ENCODE data around the gene GAS6.

Gene GAS6

DNA sequence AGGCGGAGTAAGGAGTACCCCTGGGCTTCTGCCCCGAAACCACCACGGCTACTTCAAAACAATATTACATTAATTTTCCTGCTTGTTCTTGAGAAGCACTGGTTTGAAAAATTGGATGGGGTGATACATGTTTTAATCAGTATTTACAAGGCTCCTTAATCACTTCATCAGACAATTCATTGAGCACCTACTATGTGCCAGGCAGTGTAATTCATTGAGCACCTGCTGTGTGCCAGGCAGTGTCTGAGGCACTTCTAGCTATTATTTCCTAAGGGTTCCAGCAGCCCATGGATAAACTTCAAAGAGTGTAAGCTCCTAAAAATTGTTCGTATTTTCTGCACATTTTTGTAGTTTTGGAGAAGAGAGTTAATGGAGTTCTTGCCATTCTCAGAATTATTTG, 1.6 kb upstream of the GAS6 start:
- no peaks in the 10 kb centered on the region for H3K36me3 ChIP-seq (ENCODE audit: control insufficient read depth in 2 of 2, insufficient read depth in 2 of 2, low read length in 2 of 2)
- no peak overlapping the region for H3K27ac ChIP-seq (ENCODE audit: low read length)
- no peaks in the 10 kb centered on the region for H3K27me3 ChIP-seq (ENCODE audit: control insufficient read depth in 1 of 2, insufficient read depth in 2 of 2, low read length in 2 of 2)
- H3K9me3 ChIP-seq (ENCODE audit: control insufficient read depth in 2 of 2, low read length in 2 of 2) = no peaks in the 10 kb centered on the region
- H3K4me1 ChIP-seq (ENCODE audit: control insufficient read depth, insufficient read depth, low read length) = peaks cover 30% of the 10 kb centered on the region
- no peak overlapping the region for H3K4me3 ChIP-seq (ENCODE audit: low read length in 2 of 2)
- no peak overlapping the region for H3K9ac ChIP-seq (ENCODE audit: low read length in 2 of 2)

DNA sequence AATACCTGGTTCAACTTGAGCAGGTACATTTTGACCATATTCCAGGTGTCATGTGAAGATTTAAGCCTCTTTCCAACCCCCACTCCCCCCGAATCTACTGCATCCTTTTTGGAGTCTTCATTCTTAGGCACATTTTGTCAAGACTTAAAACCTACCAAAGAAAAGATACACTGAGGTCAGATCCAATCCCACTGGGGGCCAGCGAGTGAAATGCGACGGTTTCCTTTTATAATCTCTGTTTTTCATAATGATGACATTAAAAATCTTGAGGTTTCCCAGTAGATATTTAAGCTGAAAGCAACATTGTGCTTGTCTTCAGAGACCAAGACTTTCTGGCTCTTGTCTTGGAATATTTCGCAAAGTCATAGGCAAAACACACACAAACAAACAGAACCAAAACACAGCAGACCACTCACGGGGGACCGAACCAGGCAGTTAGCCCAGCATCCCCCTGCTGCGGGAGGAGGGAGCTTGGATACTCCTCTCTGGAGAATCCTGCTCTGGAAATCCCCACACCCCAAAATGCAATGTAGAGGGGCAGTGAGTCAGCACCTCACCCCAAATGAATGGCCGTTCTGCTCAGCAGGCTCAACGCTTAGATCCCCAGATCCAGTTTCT, 506 bp upstream of the GAS6 start:
- H3K4me1 ChIP-seq (ENCODE audit: control insufficient read depth, insufficient read depth, low read length) = peaks cover 34% of the 10 kb centered on the region
- peak overlapping the region; percentile 29 to 80 for H3K9ac ChIP-seq (ENCODE audit: low read length in 2 of 2)
- H3K36me3 ChIP-seq (ENCODE audit: control insufficient read depth in 2 of 2, insufficient read depth in 2 of 2, low read length in 2 of 2) = peaks cover 0 to 3% of the 10 kb centered on the region in 2 donors
- H3K27ac ChIP-seq (ENCODE audit: low read length) = peak overlapping the region; percentile 41
- no peaks in the 10 kb centered on the region for H3K27me3 ChIP-seq (ENCODE audit: control insufficient read depth in 1 of 2, insufficient read depth in 2 of 2, low read length in 2 of 2)
- no peaks in the 10 kb centered on the region for H3K9me3 ChIP-seq (ENCODE audit: control insufficient read depth in 2 of 2, low read length in 2 of 2)
- H3K4me3 ChIP-seq (ENCODE audit: low read length in 2 of 2) = peak overlapping the region; percentile 55 to 80

DNA sequence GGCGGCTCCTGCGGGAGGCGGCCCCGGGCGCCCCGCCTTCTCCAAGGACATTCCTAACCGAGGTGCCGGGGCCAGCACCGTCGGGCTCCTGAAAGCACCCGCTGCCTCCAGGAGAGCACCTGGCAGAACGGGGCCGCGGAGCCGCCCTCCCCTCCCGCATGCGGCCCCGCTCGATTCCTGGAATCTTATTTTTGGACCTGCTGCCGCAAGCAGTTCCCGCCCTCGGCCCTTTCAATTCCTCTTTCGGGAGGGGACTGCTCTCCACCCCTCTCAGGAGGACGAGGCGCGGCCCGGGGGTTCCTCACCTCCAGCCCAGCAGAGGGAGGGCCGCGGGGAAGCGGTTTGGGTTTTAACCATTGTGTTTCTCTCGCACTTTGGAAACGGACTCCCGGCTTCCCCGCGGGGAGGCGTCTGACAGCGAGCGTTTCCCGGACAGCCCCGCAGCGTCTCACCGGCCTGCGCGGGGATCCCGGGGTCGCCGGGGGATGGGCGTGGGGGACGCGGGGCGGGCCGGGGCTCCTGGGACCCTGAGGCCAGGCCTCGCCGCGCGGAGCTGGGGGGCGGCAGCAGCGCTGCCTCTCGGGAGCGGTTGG, 849 bp downstream of the GAS6 start:
- Histone ChIP-seq H3K27ac (ENCODE audit: low read length) (peak overlapping the region; percentile 58), H3K9ac (ENCODE audit: low read length in 2 of 2) (peak overlapping the region; percentile 29 to 69), H3K36me3 (ENCODE audit: control insufficient read depth in 2 of 2, insufficient read depth in 2 of 2, low read length in 2 of 2) (peaks cover 3 to 12% of the 10 kb centered on the region in 2 donors), H3K9me3 (ENCODE audit: control insufficient read depth in 2 of 2, low read length in 2 of 2) (no peaks in the 10 kb centered on the region), H3K27me3 (ENCODE audit: control insufficient read depth in 1 of 2, insufficient read depth in 2 of 2, low read length in 2 of 2) (no peaks in the 10 kb centered on the region), H3K4me3 (ENCODE audit: low read length in 2 of 2) (peak overlapping the region; percentile 58 to 80), H3K4me1 (ENCODE audit: control insufficient read depth, insufficient read depth, low read length) (peaks cover 34% of the 10 kb centered on the region)

DNA sequence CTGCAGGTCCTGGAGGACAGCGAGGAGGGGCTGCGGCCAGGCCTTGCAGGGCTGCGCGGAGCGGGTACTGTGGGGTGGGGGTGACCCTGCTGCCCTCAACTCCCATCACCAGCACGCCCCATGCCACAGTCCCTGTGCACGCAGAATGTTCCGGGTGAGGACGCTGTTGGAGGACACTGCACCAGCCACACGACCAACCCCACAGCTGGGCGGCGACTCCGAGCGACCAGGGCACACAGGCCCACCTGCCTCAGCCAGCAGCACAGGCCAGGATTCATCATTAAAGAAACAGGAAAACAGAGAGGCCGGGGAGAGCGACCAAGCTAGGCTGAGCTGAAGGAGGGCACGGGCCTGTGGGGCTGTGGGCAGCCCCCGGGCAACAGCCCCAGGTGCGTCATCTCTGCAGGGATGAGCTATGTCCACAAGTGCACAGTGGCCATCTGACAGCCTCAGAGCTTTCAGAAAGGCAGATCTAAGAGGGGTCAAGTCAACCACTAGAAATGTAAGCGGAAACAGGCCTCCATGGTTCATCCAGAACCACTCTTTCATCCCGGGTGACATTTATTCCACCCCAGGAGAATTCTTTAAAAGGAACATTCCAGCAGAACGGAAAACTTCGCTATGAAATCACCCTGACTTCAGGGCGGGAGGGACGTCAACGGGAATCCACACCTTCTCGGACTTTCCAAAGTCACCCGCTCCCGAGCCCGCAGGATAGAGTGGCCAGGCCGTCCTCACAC, 1.5 kb downstream of the GAS6 start:
- H3K27ac ChIP-seq (ENCODE audit: low read length) = peak overlapping the region; percentile 58
- peaks cover 3 to 12% of the 10 kb centered on the region in 2 donors for H3K36me3 ChIP-seq (ENCODE audit: control insufficient read depth in 2 of 2, insufficient read depth in 2 of 2, low read length in 2 of 2)
- H3K27me3 ChIP-seq (ENCODE audit: control insufficient read depth in 1 of 2, insufficient read depth in 2 of 2, low read length in 2 of 2) = no peaks in the 10 kb centered on the region
- peak overlapping the region; percentile 58 to 80 for H3K4me3 ChIP-seq (ENCODE audit: low read length in 2 of 2)
- H3K4me1 ChIP-seq (ENCODE audit: control insufficient read depth, insufficient read depth, low read length) = peaks cover 34% of the 10 kb centered on the region
- H3K9ac ChIP-seq (ENCODE audit: low read length in 2 of 2) = peak overlapping the region; percentile 29 to 69
- no peaks in the 10 kb centered on the region for H3K9me3 ChIP-seq (ENCODE audit: control insufficient read depth in 2 of 2, low read length in 2 of 2)

DNA sequence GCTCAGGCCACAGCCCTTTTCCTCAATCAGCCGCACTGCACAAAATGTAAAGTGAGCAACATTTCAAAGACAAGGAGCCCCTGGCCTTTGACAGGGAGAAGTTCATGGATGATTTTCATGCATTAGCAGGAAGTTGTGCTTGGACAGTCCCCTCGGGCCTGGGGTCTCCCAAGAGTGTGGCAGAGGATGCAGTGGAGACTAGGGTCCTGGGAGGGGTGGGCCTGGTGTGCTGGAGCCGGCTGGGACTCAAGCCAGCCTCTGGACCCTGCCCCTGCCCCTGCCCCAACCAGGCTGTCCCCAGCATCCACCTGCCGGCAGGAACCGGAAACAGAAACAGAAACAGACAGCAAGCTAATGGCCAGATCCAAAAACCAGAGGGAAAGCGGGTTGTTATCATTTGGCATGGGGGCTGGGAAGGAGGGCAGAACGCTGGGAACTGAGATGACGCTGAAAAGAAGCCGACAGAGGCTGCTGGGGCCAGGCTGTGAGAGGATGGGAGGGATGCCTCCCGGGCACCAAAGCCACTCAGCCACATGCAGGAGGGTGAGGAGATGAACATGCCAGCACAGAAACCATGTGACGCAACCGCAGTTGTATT, 2.3 kb downstream of the GAS6 start:
- Histone ChIP-seq H3K27me3 (ENCODE audit: control insufficient read depth in 1 of 2, insufficient read depth in 2 of 2, low read length in 2 of 2) (no peaks in the 10 kb centered on the region), H3K4me3 (ENCODE audit: low read length in 2 of 2) (peak overlapping the region in 1 of 2 donors; percentile 80), H3K27ac (ENCODE audit: low read length) (peak overlapping the region; percentile 58), H3K9me3 (ENCODE audit: control insufficient read depth in 2 of 2, low read length in 2 of 2) (no peaks in the 10 kb centered on the region), H3K4me1 (ENCODE audit: control insufficient read depth, insufficient read depth, low read length) (peaks cover 38% of the 10 kb centered on the region), H3K36me3 (ENCODE audit: control insufficient read depth in 2 of 2, insufficient read depth in 2 of 2, low read length in 2 of 2) (peaks cover 3 to 12% of the 10 kb centered on the region in 2 donors), H3K9ac (ENCODE audit: low read length in 2 of 2) (no peak overlapping the region)

DNA sequence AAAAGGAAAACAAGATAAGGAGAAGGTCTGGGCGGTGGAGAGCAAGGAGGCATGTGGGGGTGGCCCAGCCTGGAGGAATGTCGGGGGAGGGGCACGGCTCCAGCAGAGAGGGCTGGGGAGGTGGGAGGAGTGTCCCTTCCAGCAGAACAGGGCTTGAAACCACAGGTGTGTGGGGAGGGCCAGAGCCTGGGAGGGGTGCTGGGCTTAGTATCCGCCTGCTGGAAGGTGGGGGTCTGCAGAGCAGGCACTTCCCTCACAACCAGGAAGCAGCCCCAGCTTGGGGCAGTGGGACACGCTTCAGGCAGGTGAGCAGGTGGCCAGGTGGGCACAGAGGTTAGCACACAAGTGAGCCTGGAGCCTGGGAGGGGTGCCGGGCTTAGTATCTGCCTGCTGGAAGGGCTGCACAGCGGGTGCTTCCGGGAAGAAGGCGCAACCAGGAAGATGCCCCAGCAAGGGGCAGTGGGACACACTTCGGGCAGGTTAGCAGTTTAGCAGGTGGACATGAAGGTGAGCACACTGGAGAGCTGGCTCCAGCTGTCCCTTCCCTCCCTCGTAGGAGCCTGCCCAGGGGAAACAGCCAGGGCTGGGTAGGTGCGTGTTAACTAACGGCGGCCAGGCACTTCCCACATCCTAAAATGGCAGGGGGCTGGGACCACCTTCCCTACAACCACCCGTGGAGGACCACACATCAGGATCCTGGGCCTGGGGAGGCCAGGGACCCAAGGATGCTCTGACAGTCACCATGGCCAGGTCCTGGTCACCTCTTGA, 3.0 kb downstream of the GAS6 start:
- H3K36me3 ChIP-seq (ENCODE audit: control insufficient read depth in 2 of 2, insufficient read depth in 2 of 2, low read length in 2 of 2) = peaks cover 3 to 12% of the 10 kb centered on the region in 2 donors
- H3K27me3 ChIP-seq (ENCODE audit: control insufficient read depth in 1 of 2, insufficient read depth in 2 of 2, low read length in 2 of 2) = no peaks in the 10 kb centered on the region
- peak overlapping the region; percentile 58 for H3K27ac ChIP-seq (ENCODE audit: low read length)
- no peak overlapping the region for H3K9ac ChIP-seq (ENCODE audit: low read length in 2 of 2)
- H3K4me3 ChIP-seq (ENCODE audit: low read length in 2 of 2) = no peak overlapping the region
- peaks cover 45% of the 10 kb centered on the region for H3K4me1 ChIP-seq (ENCODE audit: control insufficient read depth, insufficient read depth, low read length)
- H3K9me3 ChIP-seq (ENCODE audit: control insufficient read depth in 2 of 2, low read length in 2 of 2) = no peaks in the 10 kb centered on the region

DNA sequence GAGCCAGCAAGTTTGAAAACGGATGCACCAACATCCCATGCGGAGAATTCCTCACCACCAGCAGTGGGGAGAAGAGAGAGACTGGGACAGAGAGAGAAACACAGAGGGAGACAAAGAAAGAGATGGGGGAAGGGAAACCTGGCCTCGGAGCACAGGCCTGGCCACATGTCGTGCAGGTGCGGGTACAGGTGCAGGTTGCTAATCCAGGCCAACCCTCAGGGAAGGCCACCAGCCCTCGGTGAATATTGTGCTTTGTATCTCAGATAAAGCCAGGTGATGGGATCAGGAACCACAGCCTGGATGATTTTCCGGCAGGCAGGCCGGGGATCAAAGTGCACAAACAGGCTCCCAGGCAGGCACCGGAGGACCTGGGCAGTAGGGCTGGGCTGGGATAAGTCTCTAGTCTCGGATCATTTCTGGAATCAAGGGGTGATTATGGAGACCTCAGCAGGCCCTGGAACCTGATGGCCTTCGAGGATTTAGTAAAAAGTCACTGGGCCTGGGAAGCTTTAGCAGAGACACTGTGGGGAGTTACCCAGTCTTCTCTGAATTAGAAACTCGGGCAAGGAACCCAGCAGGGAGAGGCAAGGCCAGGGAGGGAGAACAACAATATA, 3.7 kb downstream of the GAS6 start:
- Histone ChIP-seq H3K9me3 (ENCODE audit: control insufficient read depth in 2 of 2, low read length in 2 of 2) (no peaks in the 10 kb centered on the region), H3K27me3 (ENCODE audit: control insufficient read depth in 1 of 2, insufficient read depth in 2 of 2, low read length in 2 of 2) (no peaks in the 10 kb centered on the region), H3K27ac (ENCODE audit: low read length) (peak overlapping the region; percentile 58), H3K36me3 (ENCODE audit: control insufficient read depth in 2 of 2, insufficient read depth in 2 of 2, low read length in 2 of 2) (peaks cover 3 to 12% of the 10 kb centered on the region in 2 donors), H3K9ac (ENCODE audit: low read length in 2 of 2) (no peak overlapping the region), H3K4me3 (ENCODE audit: low read length in 2 of 2) (no peak overlapping the region), H3K4me1 (ENCODE audit: control insufficient read depth, insufficient read depth, low read length) (peaks cover 52% of the 10 kb centered on the region)

DNA sequence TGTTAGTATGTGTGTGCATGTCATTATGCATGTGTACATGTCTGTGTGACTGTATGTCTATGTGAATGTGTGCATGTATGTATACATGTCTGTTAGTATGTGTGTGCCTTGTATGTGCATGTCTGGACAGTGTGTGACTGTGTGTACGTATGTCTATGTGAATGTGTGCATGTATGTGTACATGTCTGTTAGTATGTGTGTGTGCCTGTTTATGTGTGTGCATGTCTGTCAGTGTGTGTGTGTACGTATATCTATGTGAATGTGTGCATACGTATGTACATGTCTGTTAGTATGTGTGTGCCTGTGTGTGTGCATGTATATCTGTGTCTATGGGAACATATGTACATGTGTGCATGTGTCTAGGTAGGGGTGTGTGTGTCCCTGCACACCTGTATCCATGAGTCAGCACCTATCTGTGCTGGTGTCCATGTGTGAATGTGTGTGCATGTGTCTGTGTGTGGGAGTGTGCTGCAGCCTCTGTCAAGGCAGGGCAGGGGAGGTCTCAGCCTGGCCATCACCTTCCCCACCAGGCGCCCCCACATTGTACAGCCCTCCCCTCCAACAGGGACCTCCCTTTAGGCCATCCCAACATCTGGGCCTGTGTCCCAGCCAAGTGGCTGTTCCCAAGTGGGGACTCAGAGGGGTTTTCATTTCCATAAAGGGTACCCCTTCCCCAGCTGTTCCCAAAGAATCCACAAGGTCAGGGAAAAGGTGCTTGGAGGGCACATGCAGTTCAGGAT, 4.4 kb downstream of the GAS6 start:
- peaks cover 3 to 12% of the 10 kb centered on the region in 2 donors for H3K36me3 ChIP-seq (ENCODE audit: control insufficient read depth in 2 of 2, insufficient read depth in 2 of 2, low read length in 2 of 2)
- no peak overlapping the region for H3K4me3 ChIP-seq (ENCODE audit: low read length in 2 of 2)
- H3K9me3 ChIP-seq (ENCODE audit: control insufficient read depth in 2 of 2, low read length in 2 of 2) = no peaks in the 10 kb centered on the region
- no peak overlapping the region for H3K27ac ChIP-seq (ENCODE audit: low read length)
- peaks cover 56% of the 10 kb centered on the region for H3K4me1 ChIP-seq (ENCODE audit: control insufficient read depth, insufficient read depth, low read length)
- no peak overlapping the region for H3K9ac ChIP-seq (ENCODE audit: low read length in 2 of 2)
- H3K27me3 ChIP-seq (ENCODE audit: control insufficient read depth in 1 of 2, insufficient read depth in 2 of 2, low read length in 2 of 2) = no peaks in the 10 kb centered on the region

DNA sequence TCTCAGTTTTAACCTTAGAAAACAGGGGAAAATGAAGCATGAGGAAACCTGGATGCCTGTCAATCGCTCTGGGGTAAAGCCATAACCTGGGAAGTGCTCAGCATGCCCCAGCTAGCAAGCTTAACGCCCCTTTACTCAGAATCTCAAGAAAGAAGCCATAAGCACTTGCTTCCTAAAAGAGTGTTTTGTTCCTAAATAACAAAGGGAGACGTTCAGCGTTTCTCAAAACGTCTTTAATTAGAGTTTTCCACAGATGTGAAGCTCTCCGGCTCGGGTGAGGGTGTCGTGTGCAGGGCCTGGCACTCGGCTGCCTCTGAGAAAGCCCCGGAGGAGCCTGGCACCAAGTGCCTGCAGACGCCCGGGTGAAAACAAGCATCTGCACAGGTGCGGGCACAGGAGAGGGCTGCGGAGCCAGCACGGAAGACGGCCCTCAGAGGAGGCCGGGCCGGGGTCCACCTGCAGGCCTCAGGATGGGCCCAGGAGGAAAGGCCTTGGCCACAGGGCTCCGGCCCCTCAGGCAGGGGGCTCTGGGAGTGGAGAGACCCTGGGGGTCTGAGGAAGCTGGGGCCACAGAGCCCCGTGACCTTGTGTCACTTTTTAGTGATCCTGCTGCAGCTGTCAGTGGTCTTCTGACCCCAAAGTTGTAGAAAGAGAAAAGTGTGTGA, 6.2 kb downstream of the GAS6 start:
- Histone ChIP-seq H3K27me3 (ENCODE audit: control insufficient read depth in 1 of 2, insufficient read depth in 2 of 2, low read length in 2 of 2) (no peaks in the 10 kb centered on the region), H3K9ac (ENCODE audit: low read length in 2 of 2) (no peak overlapping the region), H3K4me3 (ENCODE audit: low read length in 2 of 2) (no peak overlapping the region), H3K4me1 (ENCODE audit: control insufficient read depth, insufficient read depth, low read length) (peaks cover 67% of the 10 kb centered on the region), H3K9me3 (ENCODE audit: control insufficient read depth in 2 of 2, low read length in 2 of 2) (no peaks in the 10 kb centered on the region), H3K36me3 (ENCODE audit: control insufficient read depth in 2 of 2, insufficient read depth in 2 of 2, low read length in 2 of 2) (peaks cover 3 to 12% of the 10 kb centered on the region in 2 donors), H3K27ac (ENCODE audit: low read length) (no peak overlapping the region)
